Astrocyte of the cerebellum (primary cell): ENCODE data around the gene TNFRSF12A.

ENCODE experiments used
- DNase-seq: peaks from one replicate; pipeline ENCODE4 v3.0.0-alpha.2; 2011; ENCODE audit warnings: low read depth
- H3K4me3 ChIP-seq: 2 replicates; pipeline ENCODE4 v1.5.1; 2011; ENCODE audit warnings: mild to moderate bottlenecking, low read depth, low read length, moderate library complexity
- in situ Hi-C: cut with HindIII; loops from 2 replicates; pipeline ENCODE4 v1.10.0; 2017; ENCODE audit warnings: low sequenced_read_pairs
- TF ChIP-seq, protein P1 (sequence below): IDR thresholded peaks from 2 replicates; pipeline ENCODE4 v1.5.1; 2012; ENCODE audit warnings: low read length, low read depth, moderate library complexity, mild to moderate bottlenecking; ENCODE audit errors: missing control alignments

TNFRSF12A gene

DNA sequence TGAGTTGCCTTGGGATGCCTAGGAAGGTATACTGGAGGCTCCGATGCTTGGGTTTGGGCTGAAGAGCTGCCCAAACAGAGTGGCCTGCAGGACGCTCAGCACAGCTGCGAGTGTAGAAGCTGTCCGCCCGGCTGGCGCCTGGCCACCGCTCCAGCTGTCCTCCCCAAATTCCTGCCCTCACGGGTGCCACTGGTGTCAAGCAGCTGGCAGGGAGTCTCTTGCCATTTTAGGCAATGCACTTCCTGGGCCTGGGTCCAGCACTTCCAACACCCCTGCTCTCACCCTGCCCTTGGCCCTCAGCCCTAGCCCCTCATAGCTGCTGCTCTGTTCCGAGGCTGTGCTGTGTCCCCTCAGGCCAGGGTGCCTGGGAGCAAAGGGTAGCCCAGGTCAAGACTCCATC, 34.7 kb upstream of the TNFRSF12A start:
- in situ Hi-C loops = no loop called here
- TF ChIP-seq, protein P1, sequence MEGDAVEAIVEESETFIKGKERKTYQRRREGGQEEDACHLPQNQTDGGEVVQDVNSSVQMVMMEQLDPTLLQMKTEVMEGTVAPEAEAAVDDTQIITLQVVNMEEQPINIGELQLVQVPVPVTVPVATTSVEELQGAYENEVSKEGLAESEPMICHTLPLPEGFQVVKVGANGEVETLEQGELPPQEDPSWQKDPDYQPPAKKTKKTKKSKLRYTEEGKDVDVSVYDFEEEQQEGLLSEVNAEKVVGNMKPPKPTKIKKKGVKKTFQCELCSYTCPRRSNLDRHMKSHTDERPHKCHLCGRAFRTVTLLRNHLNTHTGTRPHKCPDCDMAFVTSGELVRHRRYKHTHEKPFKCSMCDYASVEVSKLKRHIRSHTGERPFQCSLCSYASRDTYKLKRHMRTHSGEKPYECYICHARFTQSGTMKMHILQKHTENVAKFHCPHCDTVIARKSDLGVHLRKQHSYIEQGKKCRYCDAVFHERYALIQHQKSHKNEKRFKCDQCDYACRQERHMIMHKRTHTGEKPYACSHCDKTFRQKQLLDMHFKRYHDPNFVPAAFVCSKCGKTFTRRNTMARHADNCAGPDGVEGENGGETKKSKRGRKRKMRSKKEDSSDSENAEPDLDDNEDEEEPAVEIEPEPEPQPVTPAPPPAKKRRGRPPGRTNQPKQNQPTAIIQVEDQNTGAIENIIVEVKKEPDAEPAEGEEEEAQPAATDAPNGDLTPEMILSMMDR = no peak
- no peak for DNase-seq
- H3K4me3 ChIP-seq = no peak overlapping the region

DNA sequence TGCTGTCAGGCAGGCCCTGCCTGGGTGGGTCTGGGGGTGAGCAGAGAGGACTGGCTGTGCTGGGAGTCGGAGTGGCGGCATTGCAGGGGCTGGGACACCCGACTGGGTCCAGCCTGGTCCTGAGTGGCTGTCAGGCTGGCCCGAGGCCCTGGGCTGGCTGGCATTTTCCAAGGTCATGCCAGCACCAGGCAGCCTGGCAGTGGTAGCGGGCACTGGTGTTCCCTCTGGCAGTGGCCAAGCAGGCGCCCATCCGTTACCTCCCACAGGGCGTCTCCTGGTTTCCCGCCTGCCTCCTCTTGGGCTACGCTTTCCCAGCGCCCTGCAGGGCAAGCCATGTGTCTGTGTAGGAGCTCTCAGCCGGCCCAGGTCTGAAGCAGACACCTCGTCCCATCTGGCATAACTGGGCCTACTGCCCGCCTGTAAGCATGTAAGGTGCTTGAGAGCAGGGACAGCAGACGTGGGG, 34.2 kb upstream of the TNFRSF12A start:
- TF ChIP-seq, protein P1 = no peak
- in situ Hi-C loops = no loop called here
- no peak for DNase-seq
- H3K4me3 ChIP-seq = no peak overlapping the region

DNA sequence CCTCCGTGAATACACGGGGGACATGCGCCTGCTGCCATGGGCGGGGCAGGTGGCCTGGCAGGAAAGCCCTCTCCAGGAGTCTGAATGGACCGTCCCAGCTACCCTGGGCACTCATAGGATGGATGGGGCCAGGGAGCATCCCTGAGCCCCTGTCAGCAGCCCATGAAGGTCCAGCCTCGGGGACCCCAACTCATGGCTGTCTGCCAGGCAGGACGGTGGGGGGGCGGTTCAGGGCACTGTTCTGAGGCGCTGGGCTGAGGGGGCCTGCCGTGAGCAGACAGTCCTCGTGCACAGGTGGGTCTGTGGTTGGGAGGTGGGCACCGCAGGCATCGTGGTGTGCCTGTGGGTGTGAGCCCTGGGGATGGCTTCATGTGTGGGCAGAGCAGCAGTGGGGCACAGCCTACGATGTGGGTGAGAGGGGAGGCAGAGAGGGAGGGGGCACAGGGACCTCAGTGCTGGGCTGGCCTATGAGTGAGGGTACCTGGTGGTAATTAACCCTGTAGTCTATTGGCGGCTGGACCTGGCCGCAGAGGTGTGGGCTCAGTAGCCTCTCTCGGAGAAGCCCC, 33.5 kb upstream of the TNFRSF12A start:
- TF ChIP-seq, protein P1 = no peak
- H3K4me3 ChIP-seq = no peak overlapping the region
- no peak for DNase-seq
- in situ Hi-C loops = no loop called here

DNA sequence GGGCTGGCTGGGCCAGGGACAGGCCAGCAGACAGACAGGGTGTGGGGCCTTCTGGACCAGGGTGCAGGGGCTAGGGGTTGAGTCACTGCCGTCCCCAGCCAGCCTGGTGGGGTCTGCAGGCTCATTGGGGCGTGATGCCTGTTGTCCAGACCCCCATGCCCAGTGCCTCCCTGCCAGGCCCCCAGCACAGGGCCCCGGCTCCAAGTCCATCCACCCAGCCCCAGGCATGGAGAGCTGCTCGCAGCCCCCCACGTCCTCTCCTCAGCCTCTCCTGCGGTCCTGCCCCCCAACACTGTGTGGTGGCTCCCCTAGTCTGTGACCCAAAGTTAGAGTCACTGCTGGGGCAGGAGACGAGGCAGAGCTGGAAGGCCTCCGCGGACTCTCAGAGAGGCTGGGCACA, 32.9 kb upstream of the TNFRSF12A start:
- TF ChIP-seq, protein P1 = no peak
- no peak for DNase-seq
- no peak overlapping the region for H3K4me3 ChIP-seq
- in situ Hi-C loops = no loop called here

DNA sequence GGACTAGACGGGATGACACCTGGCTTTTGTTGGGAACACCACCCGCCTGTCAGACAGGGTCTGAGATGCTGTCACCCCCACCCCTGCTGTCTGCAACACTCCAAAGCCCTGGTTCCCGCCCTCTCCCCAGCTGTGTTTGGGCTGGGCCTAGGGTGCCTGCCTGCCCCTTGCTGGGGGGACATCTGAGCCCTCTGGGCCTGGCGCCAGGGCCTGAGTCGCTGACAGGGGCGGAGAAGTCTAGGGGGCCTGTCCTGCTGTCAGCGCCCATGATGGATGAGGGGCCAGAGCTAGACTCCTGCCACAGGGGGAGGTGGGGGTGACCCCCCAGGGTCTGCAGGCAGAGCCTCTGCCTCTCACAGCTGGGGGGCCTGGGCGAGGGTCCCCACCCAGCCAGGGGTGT, 32.3 kb upstream of the TNFRSF12A start:
- H3K4me3 ChIP-seq = no peak overlapping the region
- in situ Hi-C loops = no loop called here
- TF ChIP-seq, protein P1 = no peak
- no peak for DNase-seq

DNA sequence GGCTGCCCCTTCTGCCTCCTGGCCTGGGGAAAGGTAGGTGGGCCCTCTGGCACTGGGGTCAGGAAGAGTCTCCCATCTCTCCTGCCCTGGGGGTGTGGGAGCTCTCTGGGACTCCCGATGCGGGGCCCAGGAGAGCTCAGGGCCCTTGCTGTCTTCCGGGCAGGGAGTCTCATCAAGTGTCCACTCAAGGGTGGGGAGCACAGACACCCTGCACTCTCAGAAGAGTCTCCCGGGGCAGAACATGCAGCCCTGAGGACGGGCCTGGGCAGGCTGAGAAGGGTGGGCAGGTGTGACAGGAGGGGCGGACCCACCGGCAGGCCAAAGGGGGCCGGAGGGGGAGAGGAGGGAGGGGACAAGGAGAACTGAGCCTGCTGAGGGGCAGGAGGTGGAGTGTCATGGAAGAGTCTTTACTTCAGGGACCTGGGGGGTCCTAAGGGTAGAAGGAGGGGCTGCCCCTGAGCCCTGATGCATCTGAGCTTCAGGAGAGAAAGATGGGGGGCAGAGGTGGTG, 31.5 kb upstream of the TNFRSF12A start:
- TF ChIP-seq, protein P1 = no peak
- DNase-seq = no peak
- H3K4me3 ChIP-seq = no peak overlapping the region
- in situ Hi-C loops = no loop called here

DNA sequence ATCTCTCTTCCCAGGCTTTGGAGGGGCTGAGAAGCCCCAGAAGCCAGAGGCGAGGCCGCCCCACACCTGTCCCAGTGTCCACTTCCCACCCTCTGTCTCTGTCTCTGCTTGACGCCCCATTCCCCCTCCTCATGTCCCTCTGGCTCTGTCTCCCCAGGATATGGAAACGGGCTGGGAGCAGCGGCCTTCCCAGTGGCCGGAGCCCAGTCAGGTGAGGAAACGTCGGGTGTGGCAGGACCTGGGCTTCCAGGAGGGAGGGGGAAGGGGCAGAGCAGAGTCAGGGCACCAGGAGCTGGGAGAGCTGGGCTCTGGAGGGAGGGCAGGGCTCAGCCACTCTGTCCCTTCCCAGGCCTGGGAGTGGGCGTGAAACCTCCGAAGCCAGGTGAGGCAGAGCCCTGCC, 29.3 kb upstream of the TNFRSF12A start:
- in situ Hi-C loops = no loop called here
- TF ChIP-seq, protein P1 = no peak
- no peak overlapping the region for H3K4me3 ChIP-seq
- DNase-seq = no peak
